ENCODE results near the gene BCAP31.

GRCh38 chrX:153685156-153685536 lies 39.0 kb downstream of the BCAP31 start:
- TF ChIP-seq CTCF (IDR thresholded peaks at IDR 0.05), result no peak
- TF ChIP-seq POLR2AphosphoS5 (IDR thresholded peaks at IDR 0.05; ENCODE audit: insufficient read depth in 1 of 2, low read depth in 1 of 2), result no peak

Data from vagina (tissue), 2 donors.